Pancreas (tissue), 10 donors: ENCODE measurements around the gene URI1. TPM values are rescaled to one million over a fixed set of nuclear protein-coding genes. Genes with fewer than 3 reads are reported as not detected.

Experiments used
- ATAC-seq, 4 donors: fragments of 200-7000 bp; cut with Tn5 transposase; one replicate each; pipeline versions ENCODE4 v1.8.0 to v1.9.1; 2020; ENCODE audit warnings: mild to moderate bottlenecking in 4 of 4, moderate library complexity in 4 of 4
- DNase-seq, 6 donors: peaks; one replicate each; pipeline ENCODE4 v3.0.0-alpha.2; 2020
- FAIRE-seq: peaks from 2 replicates; lab custom pipeline; 2012; peaks lifted over from hg19 to GRCh38; lab: Jason Lieb, UNC
- H3K27ac ChIP-seq, 4 donors: fragments of 200-600 bp; sonication (generic); 1 replicate in 3 of 4; 2 replicates in 1 of 4; pipeline versions ENCODE4 v1.5.0 to v1.8.0; 2020
- H3K27me3 ChIP-seq, 4 donors: fragments of 200-600 bp; one replicate each; pipeline ENCODE4 v1.8.0; 2021
- H3K36me3 ChIP-seq, 3 donors: fragments of 200-600 bp; sonication (generic) in 1 of 3; one replicate each; pipeline versions ENCODE4 v1.5.0 to v1.8.0; 2020 to 2021
- H3K4me1 ChIP-seq, 3 donors: fragments of 200-600 bp; one replicate each; pipeline ENCODE4 v1.8.0; 2021
- H3K4me3 ChIP-seq, 4 donors: fragments of 200-600 bp; sonication (generic) in 2 of 4; one replicate each; pipeline versions ENCODE4 v1.5.0 to v1.8.0; 2020 to 2021
- H3K9me3 ChIP-seq, 4 donors: fragments of 200-600 bp; one replicate each; pipeline ENCODE4 v1.8.0; 2021
- WGBS, 2 donors: extraction: QIAGEN DNeasy Blood & Tissue Kit; methylation state at CpG; one replicate each; pipeline ENCODE4 v1.1.7; 2013; 5-methylcytosine and 5-hydroxymethylcytosine counted together
- intact Hi-C, 3 donors: fragments of 100-400 bp; cut with DNase I; formaldehyde crosslinking; loops; one replicate each; pipeline versions ENCODE4 v1.11.1 to v1.14.2; 2022
- polyA plus RNA-seq, 2 donors: library from polyadenylated mRNA; stranded (reverse); fragments of 200-250 nt; gene quantifications; one replicate each; pipeline ENCODE4 v1.2.3, GENCODE V29; 2013
- total RNA-seq, 6 donors: library from RNA; stranded (reverse); fragmentation: NEBNext Ultra II Directional in 4 of 6; extraction: Animal tissue kit (Norgen Biotek cat#: 25700) in 4 of 6; gene quantifications; one replicate each; pipeline versions ENCODE4 v1.2.1 to v1.2.4, GENCODE V29; 2021 to 2023
- TF ChIP-seq, protein P1 (sequence below), 4 donors: fragments of 200-600 bp; sonication (generic) in 3 of 4; IDR thresholded peaks; one replicate each; pipeline versions ENCODE4 v1.5.0 to v1.8.0; 2021; ENCODE audit warnings: antibody characterized with exemption in 4 of 4
- donor health status: healthy with polysubstance abuse.
- donor health status: DM: no; HTN: no; CAD: no; lungs with moderate emphysema.
- donor health status: DM: no; HTN: no; CAD: no.
- donor health status: control.
- donor health status: control.
- donor health status: Bipolar disorder and iron deficiency.
- donor health status: DM: yes; HTN: yes; CAD: no.
- donor health status: DM: no; HTN: no; CAD: no.
- donor health status: DM: no; HTN: no; CAD: no.
- donor health status: DM: yes; HTN: yes; CAD: no.

Gene URI1
- total and polyA plus RNA-seq, 8 donors, result 8.6 to 33.4 (median 25.0) TPM

DNA sequence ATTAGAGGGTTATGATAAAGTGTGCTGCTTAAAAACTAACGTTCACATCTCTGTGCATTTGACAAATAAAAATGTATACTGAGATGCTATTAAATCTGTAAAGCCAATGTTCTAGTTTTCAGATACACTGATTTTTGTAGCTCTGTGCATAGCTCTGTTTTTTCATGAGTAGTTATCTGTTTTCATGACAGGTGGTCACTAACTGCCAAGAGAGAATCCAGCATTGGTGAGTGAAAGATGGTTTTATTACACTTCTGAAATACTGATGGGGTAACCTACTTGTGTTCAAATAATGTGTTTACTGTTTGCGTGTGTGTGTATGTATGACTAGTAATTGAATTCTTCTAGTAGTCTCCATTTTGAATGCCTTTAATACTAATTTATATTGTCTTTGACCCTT, 29.0 kb downstream of the URI1 start:
- intact Hi-C loops, result no loop called here
- Histone ChIP-seq H3K4me1 (peaks cover 0 to 11% (median 9%) of the 10 kb centered on the region in 3 donors), H3K9me3 (no peaks in the 10 kb centered on the region), H3K27ac (no peak overlapping the region), H3K27me3 (no peaks in the 10 kb centered on the region), H3K36me3 (no peaks in the 10 kb centered on the region), H3K4me3 (no peak overlapping the region)
- no peak for FAIRE-seq
- ATAC-seq, result no peak
- TF ChIP-seq, protein P1, sequence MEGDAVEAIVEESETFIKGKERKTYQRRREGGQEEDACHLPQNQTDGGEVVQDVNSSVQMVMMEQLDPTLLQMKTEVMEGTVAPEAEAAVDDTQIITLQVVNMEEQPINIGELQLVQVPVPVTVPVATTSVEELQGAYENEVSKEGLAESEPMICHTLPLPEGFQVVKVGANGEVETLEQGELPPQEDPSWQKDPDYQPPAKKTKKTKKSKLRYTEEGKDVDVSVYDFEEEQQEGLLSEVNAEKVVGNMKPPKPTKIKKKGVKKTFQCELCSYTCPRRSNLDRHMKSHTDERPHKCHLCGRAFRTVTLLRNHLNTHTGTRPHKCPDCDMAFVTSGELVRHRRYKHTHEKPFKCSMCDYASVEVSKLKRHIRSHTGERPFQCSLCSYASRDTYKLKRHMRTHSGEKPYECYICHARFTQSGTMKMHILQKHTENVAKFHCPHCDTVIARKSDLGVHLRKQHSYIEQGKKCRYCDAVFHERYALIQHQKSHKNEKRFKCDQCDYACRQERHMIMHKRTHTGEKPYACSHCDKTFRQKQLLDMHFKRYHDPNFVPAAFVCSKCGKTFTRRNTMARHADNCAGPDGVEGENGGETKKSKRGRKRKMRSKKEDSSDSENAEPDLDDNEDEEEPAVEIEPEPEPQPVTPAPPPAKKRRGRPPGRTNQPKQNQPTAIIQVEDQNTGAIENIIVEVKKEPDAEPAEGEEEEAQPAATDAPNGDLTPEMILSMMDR (IDR thresholded peaks at IDR 0.05), result no peak
- no peak for DNase-seq
- 51 to 55% methylated on average over 2 of the region's 2 CpGs for WGBS, 2 donors

DNA sequence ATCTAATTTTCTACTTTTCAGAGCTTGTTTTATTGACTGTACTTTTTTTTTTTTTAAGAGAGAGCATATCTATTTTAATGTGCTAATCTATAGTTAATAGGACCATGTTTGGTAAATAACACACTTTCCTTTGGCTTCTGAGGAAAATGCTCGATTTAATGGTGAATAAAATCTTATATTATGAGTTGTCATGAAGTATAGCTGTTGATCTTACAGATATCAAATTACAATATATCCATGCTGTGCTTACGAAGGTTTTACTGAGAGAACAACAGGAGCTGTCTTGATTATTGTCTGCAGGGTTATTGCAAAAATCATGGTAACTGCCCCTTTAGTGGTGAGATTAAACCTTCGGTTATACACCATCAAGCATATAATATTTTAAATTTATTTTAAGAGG, 29.6 kb downstream of the URI1 start:
- FAIRE-seq (no peak), ATAC-seq (no peak)
- WGBS, 2 donors, result 65 to 66% methylated on average over 3 of the region's 3 CpGs

DNA sequence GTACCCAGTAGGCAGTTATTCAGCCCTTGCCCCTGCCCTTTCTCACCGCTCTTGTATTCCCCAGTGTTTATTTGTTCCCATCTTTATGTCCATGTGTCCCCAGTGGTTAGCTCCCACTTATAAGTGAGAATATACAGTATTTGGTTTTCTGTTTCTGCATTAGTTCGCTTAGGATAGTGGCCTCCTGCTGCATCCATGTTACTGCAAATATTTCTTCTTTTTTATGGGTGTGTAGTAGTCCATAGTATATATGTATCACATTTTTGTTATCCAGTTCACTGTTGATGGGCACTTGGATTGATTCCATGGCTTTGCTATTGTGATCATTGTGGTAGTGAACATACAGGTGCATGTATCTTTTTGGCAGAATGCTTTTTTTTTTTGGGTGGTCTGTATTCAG, 32.7 kb downstream of the URI1 start:
- 95 to 97% methylated on average over 2 of the region's 2 CpGs for WGBS, 2 donors
- TF ChIP-seq, protein P1 (IDR thresholded peaks at IDR 0.05), result no peak
- FAIRE-seq, result no peak

More for the DNA sequence above, 29.6 kb downstream of the URI1 start:
- Histone ChIP-seq H3K9me3 (no peaks in the 10 kb centered on the region), H3K27me3 (no peaks in the 10 kb centered on the region), H3K4me3 (no peak overlapping the region), H3K27ac (no peak overlapping the region), H3K36me3 (no peaks in the 10 kb centered on the region), H3K4me1 (peaks cover 0 to 11% (median 9%) of the 10 kb centered on the region in 3 donors)
- intact Hi-C loops, result no loop called here
- TF ChIP-seq, protein P1 (IDR thresholded peaks at IDR 0.05), result no peak
- DNase-seq, result no peak

DNA sequence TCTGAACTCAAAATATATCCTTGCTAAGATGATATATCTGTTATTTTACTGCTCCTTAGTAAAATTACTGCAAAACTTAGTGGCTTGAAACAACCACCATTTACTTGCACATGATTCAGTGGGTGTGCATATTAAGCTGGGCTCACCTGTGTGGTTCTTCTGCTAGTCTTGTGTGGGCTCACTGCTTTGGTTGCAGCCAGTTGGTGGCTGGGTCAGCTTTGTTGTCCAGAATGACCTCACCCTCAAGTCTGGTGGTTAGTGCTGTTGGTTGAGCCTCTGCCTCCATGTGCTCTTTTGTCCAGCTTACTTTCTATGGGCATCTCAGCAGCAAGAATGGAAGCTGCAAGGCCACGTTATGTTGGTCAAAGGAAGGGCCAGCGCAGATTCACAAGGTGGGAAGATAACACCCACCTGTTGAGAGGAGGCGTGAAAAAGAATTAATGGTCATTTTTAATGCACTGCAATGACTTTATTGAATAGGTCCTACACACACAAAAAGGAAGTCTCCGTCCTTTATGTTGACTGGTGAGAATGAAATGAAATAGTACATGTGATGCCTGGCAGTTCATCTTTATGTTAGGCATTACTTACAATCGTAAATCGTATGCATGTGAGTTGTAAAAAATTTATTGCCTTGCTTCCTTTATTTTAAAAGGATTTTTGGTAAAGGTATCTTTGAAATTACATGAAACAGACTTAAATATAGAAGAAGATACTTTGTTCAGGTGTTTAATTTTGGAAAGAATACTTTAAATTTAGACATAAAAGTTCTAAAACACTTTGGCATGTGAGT, 34.3 kb downstream of the URI1 start:
- TF ChIP-seq, protein P1 (IDR thresholded peaks at IDR 0.05), result no peak
- Histone ChIP-seq H3K9me3 (no peaks in the 10 kb centered on the region), H3K4me1 (peaks cover 0 to 8% (median 0%) of the 10 kb centered on the region in 3 donors), H3K36me3 (no peaks in the 10 kb centered on the region), H3K27ac (no peak overlapping the region), H3K4me3 (no peak overlapping the region), H3K27me3 (no peaks in the 10 kb centered on the region)
- 95 to 96% methylated on average over 6 of the region's 6 CpGs for WGBS, 2 donors
- DNase-seq (no peak), ATAC-seq (no peak), FAIRE-seq (no peak)
- intact Hi-C loops, result no loop called here

More for the DNA sequence above, 32.7 kb downstream of the URI1 start:
- H3K36me3 ChIP-seq, result no peaks in the 10 kb centered on the region
- H3K27ac ChIP-seq, result no peak overlapping the region
- no peak for DNase-seq
- H3K4me1 ChIP-seq, result peaks cover 0 to 12% (median 9%) of the 10 kb centered on the region in 3 donors
- H3K27me3 ChIP-seq, result no peaks in the 10 kb centered on the region
- H3K4me3 ChIP-seq, result no peak overlapping the region
- intact Hi-C loops, result no loop called here
- no peak for ATAC-seq
- H3K9me3 ChIP-seq, result no peaks in the 10 kb centered on the region

DNA sequence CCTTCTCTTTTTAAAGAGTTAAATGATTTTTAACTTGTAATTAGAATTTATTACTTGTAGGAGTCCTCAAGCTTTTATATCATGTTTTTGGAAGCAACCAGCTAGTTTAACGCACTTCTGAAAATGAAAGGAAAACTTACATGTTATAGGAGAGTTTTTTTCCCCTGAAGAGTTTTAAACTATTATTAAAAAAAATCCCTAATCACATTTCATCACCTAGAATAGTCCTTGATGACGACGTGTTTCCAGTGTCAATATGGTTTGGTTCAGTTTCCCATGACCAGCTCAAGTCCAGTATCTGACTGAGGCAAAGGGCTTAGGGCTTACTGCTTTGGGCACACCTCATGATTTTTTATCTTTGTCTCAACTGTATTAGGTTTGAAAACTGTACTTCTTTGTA, 36.0 kb downstream of the URI1 start:
- Histone ChIP-seq H3K4me3 (no peak overlapping the region), H3K4me1 (peaks cover 0 to 5% (median 0%) of the 10 kb centered on the region in 3 donors), H3K9me3 (no peaks in the 10 kb centered on the region), H3K36me3 (no peaks in the 10 kb centered on the region), H3K27ac (no peak overlapping the region), H3K27me3 (no peaks in the 10 kb centered on the region)
- WGBS, 2 donors, result 45 to 48% methylated on average over 3 of the region's 3 CpGs
- intact Hi-C loops, result no loop called here
- FAIRE-seq (peak; percentile 60), ATAC-seq (no peak), DNase-seq (no peak)
- TF ChIP-seq, protein P1 (IDR thresholded peaks at IDR 0.05), result no peak
